Measurements from ENCODE around the gene ALK.

Gene ALK

DNA sequence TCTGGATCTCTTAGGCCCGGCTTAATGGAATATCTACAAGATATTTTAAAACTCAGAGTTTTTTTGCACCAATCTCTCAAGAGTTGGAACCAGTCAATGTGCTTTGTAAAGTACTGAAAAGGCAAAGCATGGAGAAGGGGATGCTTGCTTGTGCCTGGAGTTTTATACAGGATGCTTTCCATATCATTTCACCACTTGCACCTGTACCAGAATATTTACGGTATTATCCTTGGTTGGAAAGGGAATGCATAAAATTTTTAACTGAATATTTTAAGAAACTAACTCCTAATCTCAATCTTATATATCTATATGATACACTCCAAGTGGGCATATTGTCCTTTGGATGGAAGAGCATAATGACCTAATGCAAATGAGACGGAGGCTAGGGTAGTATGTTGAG is 487.5 kb downstream of the ALK start:
- DNase-seq = no peak

- DNase-seq = no peak
Observed at GRCh38 chr2:29433128-29433527, 488.3 kb downstream of the ALK start.

DNA sequence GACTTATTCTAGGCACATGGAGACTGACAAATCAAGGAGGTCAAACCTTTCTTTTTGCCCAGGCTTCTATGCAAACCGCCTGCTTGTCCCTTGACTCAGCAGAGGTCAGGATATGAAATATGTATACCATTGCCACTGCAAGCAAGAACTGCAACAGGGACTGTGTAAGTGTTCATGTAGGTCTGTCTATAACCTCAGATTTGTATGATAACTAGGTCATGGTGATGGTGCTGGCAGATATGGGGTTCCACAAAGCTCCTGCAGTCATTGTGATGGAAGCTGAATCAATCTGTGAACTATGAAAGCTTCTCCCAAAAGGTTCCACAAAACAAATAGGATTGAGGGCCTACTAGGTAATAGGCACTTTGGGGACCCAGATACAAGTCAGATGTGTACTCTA is 489.9 kb downstream of the ALK start:
- DNase-seq = no peak

- DNase-seq = no peak
Observed at GRCh38 chr2:29430382-29431112, 490.8 kb downstream of the ALK start.

- DNase-seq = no peak
Observed at GRCh38 chr2:29426354-29426753, 495.0 kb downstream of the ALK start.

GRCh38 chr2:29425866-29426265 is 495.5 kb downstream of the ALK start:
- DNase-seq = no peak

GRCh38 chr2:29423061-29423666 is 498.2 kb downstream of the ALK start:
- DNase-seq = no peak

DNA sequence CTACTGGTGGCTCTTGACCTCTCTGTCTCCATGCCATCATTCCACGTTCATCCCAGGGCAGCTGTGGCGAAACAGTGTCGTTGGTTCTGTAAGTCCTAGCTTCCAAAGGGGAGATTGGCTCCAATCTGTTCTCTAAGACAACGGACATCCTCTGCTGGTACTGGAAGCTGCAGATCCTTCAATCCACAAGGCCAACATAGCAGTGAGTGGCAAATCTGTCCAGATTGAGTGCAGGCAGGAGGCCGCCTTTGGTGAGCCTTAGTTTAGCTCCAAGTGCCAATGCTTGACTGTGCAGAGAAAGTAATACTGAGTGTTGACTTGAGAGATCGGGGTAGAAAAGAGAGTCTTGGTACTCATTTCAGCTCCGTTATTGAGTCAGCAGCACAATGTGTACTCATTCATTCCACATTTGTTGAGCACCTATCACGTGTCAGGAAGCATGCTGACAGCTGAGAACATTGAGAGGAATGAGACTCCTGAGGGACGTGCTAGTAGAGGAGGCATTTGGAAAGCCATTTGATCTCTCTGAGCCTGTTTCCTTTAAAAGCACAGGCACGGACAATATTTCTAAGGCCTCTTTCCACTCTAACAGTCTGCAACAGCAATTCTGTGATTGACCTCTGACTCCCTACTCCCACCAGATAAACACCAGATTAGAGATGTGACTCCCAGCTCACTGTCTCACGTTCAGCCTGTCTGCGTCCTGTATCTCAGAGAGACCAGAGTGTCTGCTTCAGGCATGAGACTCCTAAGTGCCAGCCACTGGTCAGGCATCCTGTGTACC is 500.2 kb downstream of the ALK start:
- no peak for DNase-seq

DNA sequence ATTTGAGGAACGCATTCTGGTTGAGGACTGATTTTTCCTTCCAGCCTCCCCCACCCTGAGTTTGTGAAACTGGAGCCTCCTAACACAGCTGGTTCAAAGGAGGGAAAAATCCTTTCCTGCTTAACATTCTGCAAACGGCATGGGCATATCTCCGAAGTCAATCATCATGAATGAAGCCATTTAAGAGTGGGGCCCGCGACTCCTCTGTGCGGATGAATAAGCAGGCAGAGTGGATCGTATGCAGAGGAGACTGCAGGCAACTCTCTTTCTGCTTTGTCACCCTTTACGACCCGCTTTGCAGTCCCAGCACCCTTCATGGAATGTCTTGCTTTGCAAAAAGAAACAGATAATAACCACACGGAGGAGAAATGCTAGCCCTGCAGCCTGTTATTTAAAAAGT is 500.9 kb downstream of the ALK start:
- no peak for DNase-seq

DNA sequence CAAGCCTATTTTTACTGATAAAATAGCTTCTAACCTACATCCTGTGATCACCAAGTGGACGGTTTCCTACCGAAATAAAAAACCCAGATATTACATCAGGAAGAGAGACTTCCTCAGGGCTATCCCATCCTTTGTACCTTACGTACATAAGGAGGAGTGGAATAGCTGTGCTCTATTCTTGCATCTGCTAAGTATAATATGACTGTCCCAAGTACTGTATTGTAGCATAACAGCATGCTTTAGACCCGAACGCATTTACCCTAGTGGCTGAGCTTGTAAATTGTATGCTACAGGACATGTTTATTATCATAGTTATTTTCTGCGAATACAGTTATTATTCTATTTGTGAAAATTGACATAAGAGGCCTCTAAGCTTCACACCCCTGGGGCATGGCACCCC is 503.8 kb downstream of the ALK start:
- DNase-seq = no peak

DNA sequence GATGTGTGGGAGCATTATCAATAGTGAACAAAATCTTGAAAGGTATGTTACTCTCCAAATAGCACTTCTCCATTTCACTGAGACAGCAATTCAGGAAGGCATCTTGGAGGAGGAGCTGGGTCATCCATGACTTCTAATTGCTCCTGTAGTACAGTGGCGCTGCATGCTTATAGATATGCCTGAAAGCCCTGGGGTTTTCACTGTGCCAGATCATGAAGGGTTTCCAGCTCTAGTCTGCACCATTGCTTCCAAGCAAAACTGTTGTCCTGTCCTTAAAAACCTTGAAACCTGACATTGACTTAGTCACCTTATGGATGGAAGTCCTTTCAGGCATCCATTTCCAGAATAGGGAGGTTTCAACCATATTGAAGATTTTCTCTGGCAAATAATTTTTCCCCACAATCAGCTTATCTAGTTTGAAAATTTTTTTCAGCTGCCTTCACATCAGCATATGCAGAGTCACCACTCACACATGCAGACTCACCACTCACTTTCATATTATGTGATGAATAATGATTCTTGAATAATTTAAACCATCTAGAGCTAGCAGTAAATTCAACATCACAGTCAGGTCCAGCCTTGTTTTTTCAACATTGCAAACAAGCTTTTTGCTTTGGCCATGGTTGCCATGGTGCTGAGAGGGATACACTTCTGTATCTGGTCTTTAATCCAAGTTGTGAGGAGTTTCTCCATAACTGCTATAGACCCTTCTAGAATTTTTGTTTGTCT is 509.0 kb downstream of the ALK start:
- no peak for DNase-seq

DNA sequence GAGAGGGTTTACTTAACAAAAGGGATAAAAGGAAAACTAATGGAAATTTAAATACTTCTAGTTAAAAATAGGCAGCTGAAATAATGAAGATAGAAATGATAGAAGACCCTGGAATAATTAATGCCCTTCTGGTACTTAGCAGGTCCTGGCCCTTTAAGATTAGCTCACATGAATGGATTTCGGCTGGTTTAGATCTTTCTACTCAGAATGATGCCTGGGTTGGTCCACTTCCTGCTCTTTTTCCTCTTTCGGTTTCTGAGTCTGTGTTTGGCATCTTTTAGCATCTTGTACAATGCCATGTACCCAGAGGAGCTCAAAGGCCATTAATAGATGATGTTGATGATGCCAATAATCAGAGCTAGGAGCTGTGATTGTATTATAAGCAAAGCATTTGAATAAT is 515.7 kb downstream of the ALK start:
- no peak for DNase-seq

DNA sequence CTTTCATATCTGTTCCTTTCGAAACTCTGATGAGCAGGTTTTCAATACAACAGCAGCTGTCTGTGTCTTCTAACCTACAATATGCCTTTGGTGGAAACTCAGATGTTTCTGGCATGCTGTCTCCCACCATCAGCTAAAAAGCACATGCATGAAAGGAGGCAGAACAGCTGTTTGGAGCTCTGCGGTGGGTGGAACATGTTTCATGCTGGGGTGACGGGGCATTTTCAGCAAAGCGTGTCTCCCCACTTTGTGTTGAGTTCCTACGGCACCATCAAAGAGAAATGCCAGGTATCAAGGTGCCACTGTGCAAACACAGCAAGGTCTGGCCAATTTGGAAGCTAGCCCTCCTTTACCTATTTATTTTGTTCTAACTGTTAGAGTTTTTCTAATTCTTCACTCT is 516.1 kb downstream of the ALK start:
- no peak for DNase-seq

- no peak for DNase-seq
Observed at GRCh38 chr2:29401994-29402393, 519.4 kb downstream of the ALK start.

DNA sequence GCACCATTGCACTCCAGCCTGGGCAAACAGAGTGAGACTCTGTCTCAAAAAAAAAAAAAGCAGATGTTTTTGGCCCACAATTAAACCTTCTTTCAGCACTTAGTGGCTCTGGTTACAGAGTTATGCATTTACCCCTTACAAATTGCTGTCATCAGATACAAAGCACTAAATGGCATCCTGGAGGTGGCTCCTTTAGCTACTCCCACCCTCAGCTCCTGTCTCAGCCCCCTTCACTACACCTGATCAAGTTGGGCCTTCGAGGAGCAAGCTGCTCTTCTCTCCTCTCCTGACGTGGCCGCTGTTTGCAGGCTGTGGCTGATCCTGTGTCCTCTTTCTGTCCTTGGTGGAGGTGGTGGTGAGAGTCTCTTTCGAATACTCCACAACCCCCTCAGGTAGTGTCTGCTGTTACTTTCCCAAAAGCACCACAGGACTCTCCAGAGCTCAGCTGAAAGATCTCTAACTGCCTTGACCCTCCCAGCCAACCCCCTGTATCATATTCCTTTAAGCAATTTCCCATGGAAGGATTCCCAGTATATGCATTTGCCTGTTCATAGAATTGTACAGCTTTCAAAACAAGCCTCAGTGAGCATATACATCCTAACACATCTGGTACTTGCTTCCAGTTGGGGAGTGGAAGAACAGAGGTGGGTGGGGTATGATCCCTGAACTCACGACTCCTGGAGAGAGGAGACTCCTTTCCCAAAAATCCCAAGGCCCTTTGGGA is 520.3 kb downstream of the ALK start:
- no peak for DNase-seq

DNA sequence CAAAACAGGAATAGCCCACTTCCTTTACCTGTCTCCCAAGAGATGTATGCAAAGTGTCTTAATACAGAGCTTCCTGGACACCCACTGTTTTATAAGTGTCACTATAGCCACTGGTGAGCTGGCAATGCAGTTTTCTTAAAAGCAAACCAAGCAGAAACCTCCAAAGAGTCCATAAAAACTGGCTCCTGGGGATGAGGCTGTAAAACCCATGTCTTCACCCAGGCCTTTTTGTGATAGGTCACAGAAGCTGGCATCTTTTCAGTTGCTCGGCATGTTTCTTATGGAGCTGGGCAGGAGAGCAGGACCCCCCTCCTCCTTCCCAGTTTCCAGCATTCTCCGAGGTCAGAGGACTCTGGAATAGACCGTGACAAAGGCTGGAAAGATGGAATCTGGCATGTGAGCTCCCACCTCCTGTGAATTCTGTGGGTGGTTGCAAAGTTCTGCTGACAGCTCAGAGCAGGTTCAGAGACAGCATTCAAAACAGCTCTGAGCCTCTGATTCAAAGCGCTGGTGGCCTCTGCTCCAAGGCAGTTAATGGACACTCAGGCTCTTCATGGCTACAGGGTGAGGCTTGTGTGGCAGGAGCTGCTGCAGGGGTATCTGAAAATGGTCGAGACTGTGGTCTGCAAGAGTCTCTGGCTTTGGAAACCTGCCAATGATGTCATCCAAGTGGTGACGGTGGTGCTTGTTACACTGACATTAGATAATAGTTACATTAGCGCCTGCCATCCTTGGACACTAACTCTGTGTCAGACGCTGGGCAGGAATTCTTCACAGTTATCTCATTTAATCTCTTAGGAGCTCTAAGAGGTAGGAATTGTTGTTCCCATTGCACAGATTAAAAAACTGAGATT is 522.8 kb downstream of the ALK start:
- no peak for DNase-seq

DNA sequence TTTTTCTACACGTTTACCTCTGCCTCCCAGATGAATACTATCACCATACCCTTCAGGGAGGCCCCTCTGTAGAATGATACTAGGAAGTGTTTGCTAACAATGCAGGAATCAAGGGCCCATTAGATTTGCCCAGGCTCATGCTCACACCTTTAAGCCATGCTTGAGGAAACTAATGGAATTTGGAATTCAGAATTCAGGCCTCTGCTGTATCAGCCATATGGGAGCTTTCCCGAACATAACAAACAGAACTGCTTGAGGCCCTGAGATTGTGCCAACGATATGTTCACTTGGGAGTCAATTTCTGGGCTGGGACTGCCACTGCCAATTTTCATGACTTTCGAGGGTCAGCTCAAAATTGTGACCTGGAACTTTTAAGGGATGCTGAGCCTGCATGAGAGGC is 523.7 kb downstream of the ALK start:
- no peak for DNase-seq

DNA sequence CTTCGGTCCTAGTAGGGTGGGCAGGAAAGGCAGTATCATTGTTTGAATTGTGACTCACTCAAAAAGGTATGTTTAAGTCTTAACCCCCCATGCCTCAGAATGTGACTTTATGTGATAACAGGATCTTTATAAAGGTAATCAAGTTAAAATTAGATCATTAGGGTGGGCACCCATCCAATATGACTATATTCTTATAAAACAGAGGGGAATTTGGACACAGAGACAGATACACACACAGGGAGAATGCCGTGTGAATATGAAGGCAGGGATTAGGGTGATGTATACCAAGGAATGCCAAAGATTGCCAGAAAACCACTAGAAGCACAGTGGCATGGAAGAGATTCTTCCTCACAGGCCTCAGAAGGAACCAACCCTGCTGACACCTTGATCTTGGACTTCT is 524.3 kb downstream of the ALK start:
- no peak for DNase-seq

- DNase-seq = no peak
Observed at GRCh38 chr2:29394981-29395350, 526.4 kb downstream of the ALK start.

- DNase-seq = no peak
Observed at GRCh38 chr2:29394311-29394980, 526.9 kb downstream of the ALK start.

GRCh38 chr2:29393676-29394075 is 527.7 kb downstream of the ALK start:
- no peak for DNase-seq

All from activated naive CD4-positive, alpha-beta T cell treated with anti-CD3 and anti-CD28 coated beads, Interleukin-2, amount 50 U/mL, for 16 hours (primary cell).